HG03571 (cell line): ENCODE results near the gene TAOK2.

Source experiments
- ATAC-seq: cut with Tn5 transposase; IDR thresholded peaks from one replicate; pipeline ENCODE4 v1.9.1; 2021; ENCODE audit not compliant: unreplicated experiment

Gene TAOK2

DNA sequence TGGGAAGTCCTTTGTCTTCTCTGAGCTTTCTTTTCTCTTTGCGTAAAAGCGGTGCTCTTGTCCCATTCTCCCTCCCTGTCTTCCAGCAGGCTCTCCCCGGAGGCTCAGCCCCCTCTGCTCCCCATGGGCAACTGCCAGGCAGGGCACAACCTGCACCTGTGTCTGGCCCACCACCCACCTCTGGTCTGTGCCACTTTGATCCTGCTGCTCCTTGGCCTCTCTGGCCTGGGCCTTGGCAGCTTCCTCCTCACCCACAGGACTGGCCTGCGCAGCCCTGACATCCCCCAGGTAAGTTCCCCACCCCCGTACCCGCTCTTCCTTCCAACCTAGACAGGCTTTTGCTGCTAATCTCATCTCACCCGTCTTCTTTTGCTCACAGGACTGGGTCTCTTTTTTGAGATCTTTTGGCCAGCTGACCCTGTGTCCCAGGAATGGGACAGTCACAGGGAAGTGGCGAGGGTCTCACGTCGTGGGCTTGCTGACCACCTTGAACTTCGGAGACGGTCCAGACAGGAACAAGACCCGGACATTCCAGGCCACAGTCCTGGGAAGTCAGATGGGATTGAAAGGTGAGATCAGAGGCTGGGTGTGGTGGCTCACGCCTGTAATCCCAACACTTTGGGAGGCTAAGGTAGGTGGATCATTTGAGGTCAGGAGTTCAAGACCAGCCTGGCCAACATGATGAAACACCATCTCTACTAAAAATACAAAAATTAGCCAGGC, 10.5 kb upstream of the TAOK2 start:
- no peak for ATAC-seq

DNA sequence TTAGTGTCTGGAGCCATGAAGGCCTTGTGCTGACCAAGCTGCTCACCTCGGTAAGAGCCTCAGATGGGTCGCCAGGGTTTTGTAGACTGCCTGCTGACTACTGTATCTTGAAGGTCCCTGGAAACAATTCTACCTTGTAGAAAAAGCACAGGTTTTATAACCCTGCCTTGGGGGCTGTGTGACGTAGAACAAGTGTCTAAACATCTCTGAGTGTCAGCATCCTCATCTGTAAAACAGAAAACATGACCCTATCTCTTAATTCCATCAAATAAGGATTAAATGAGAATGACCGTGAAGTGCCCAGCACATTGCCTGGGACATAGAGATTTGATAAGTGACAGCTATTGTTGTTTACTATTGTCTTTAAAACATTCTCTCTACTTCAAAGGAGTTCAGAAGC, 5.5 kb upstream of the TAOK2 start:
- no peak for ATAC-seq

DNA sequence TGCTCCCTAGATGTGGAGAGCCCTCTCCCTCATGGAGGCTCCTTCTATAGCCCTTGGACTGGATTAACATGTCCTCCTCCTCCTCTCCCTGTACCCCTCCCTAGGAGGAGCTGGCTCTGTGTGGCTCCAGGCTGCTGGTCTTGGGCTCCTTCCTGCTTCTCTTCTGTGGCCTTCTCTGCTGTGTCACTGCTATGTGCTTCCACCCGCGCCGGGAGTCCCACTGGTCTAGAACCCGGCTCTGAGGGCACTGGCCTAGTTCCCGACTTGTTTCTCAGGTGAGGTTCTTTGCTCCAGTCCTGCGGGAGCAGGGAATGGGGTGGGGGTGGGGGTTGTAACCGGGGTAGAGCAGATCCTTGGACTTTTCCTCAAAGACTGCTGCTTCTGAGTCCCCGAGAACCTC, 2.4 kb upstream of the TAOK2 start:
- no peak for ATAC-seq

DNA sequence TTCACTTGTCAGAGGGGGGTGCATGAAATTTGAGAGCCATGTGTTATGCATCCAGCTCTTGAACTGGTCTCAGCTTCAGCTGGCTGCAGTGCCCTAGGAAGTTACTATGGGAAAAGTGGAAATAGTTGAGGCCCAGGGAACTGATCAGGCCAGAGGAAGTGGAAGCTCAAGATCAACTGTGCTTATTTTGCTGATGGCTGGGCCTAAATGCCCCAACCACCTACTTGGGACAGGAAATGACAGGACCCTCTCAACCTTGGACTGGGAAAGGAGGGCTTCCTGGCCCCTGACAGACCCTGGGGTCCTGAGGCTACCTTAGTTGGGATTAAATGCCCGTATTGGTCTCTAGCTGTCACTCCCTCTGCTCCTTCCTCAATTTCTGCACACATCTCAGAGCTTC, 1.2 kb upstream of the TAOK2 start:
- no peak for ATAC-seq

DNA sequence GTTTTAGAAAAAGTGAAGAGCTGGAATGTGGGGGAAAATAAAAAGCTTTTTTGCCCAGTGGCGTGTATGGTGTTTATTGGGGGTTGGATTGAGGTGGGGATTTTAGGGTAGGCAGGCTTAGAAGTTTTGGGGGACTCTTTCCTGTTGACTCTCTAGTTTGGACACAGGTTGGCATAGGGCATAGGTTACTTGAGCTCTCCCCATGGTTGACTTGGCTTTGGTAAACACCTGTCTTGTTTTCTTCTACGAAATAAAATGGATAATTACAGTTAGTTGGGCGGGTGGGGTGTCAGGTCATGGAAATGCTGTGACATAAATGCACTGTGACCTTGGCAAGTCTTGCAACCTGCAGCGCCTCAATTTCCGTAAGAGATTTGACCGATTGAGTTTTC, 680 bp upstream of the TAOK2 start:
- no peak for ATAC-seq

DNA sequence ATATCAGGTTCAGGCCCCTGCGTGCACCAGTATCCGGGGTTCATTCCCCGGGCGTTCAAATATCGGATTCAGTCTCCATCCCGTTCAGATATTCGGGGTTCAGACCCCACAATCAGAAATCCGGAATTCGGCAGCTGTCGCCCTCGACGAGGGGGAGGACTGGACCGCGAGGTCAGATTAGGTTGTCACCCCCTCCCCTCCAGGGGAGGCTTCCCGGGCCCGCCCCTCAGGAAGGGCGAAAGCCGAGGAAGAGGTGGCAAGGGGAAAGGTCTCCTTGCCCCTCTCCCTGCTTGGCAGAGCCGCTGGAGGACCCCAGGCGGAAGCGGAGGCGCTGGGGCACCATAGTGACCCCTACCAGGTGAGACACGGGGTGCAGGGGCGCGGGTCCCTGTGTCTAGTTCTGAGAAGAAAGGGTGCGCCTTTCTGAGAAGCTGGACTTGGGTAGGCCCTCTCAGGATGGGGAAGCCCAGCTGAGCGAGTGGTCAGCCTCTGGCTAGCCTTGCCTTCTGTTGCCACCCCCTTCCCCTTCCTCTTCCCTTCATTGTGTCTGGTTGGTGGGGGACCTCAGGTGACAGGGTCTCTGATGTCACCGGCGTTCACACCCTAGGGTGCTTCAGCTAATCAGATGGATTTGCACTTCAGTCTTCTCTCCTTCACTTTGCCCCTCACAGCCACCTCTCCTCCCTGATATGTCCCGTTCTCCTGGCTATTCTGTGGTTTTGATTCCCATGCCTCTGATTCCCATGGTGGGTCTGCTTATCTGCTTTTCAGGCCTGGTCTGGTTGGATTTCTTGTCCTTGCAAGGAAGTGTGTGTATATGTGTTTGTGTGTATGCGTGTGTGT, 844 bp downstream of the TAOK2 start:
- peak; percentile 8 for ATAC-seq

DNA sequence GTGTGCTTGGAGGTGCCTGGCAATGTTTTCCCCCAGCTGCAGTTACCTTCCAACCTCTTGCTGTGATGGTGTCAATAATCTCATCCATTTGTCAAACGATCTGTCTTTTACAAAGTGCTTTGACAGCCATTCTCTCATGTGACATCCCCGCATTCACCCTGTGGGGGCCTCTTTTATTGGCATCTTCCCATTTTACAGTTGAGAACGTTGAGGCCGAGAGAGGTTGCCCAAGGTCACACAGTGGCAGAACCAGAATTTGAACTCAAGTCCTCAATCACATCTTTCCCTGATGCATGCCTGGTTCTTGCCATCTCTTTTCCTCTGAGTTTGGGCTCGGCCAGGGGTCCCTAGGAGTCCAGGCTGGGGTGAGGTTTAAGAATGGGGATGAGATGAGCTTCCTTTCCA, 1.5 kb downstream of the TAOK2 start:
- no peak for ATAC-seq

DNA sequence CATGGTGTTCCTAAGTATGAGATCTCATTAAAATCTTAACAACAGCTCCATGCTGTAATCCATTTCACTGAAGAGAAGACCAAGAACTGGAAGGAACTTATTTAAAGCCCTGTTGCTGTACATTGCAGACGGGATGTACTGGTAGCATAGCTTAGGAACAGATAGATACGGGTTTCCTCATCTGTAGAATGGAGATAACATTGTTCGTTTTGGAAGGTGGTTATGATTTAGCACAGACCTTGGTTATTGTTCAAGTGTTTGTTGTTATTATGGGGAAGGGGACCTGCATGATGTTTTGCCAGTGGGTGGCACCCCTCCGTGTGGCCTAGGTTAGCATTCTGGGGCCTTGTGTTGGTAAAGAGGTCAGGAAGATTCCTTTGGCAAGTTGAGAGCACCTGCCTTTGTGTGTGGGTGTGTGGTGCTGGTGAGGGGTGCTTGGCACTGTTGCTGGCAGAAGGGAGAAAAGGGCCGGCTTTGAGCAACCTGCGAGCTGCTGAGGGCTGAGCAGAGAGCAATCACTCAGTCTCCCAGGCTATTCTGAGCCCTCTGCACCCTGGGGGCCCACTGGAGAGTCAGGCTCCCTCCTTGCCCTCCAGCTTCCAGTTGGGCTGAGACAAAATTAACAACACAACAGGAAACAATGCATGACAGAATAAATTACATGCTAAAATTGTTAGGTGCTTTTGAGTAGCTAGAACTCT, 2.3 kb downstream of the TAOK2 start:
- no peak for ATAC-seq

DNA sequence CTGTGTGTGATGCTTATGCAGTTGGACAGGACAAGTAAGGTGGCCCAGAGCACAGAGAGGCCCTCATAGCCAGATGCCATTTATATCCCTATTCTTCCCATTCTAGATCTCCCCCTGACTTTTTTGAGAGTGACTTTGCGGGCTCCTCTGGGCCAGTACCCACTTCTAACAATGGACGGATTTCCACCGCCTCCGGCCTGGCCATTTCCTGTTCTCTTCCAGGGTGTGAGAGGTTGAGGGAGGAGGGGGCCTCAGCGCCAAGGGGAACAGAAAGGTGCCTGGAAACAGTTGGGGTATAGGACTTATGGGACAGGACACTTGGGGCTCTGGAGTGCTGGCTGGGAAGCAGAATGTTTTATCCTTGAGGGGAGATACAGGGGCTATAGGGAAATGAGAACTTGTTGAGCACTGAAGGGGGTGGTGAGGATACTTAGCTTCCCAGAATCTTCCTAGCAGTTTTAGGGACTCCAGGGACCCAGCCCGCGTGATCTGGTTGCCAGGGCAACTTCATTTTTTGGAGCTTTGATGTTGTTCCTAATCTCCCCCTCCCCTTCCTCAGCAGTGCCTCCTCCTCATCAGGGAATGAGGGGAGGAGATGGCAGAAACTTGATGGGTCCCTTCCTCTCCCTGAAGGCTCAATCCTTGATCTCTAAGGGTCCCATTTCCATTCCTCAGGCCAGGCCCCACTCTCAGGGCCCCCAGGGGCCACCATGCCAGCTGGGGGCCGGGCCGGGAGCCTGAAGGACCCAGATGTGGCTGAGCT, 3.6 kb downstream of the TAOK2 start:
- ATAC-seq: no peak

DNA sequence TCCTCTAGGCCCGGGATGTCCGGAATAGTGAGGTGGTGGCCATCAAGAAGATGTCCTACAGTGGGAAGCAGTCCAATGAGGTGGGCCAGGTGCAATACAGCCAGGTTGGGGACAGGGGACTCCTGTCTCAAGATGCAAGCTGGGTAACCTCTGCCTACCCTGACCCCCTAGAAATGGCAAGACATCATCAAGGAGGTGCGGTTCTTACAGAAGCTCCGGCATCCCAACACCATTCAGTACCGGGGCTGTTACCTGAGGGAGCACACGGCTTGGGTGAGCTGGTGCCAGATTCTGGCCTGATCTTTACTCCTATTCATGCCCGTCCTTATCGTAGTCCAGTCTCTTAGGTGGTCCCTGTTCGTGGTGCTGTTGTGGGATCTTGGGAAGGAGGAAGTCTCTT, 4.4 kb downstream of the TAOK2 start:
- no peak for ATAC-seq

DNA sequence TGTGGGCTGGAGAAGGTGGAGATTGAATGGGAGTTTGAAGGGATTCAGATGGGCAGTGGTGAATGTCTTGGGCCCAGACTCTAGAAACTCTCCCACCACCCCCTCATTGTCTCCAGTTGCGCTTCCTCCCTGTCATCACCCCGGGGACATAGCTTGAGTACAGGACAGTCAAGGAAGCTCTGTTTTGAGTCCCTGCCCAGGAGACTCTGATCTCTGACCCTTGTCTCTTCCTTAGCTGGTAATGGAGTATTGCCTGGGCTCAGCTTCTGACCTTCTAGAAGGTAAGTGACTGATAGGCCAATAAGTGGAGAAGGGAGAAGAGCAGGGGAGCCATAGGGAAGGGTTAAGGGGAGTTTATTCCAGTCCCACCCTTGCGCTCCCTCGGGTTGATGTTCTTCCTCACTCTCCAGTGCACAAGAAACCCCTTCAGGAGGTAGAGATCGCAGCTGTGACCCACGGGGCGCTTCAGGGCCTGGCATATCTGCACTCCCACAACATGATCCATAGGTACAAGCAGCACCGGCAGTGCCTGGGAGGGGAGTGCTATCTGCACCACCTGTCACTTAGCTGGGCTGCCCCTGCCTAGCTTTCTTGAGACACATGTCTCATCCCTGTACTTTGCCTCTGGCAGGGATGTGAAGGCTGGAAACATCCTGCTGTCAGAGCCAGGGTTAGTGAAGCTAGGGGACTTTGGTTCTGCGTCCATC, 5.0 kb downstream of the TAOK2 start:
- ATAC-seq: no peak

DNA sequence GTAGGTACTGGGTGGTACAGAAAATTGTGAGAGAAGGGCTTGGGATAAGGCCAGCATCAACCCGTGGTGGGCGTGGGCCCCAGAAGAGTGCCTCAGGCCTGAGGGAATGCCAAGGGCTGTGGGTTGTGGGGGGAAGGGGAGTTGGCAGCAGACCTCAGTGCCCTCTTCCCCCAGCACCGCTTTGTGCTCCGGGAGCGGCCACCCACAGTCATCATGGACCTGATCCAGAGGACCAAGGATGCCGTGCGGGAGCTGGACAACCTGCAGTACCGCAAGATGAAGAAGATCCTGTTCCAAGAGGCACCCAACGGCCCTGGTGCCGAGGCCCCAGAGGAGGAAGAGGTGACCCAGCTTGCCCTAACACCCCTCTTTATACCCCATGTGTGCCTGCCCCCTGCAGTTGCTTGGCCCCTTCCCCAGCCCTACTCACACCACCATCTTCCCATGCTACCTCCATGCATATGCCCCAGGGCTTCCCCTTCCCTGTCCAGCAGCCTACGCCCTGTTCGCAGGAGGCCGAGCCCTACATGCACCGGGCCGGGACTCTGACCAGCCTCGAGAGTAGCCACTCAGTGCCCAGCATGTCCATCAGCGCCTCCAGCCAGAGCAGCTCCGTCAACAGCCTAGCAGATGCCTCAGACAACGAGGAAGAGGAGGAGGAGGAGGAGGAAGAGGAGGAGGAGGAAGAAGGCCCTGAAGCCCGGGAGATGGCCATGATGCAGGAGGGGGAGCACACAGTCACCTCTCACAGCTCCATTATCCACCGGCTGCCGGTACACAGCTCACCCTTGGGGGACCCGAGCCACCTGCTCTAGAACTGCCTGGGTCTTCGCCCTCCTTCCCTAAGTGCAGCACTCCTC, 9.1 kb downstream of the TAOK2 start:
- no peak for ATAC-seq

DNA sequence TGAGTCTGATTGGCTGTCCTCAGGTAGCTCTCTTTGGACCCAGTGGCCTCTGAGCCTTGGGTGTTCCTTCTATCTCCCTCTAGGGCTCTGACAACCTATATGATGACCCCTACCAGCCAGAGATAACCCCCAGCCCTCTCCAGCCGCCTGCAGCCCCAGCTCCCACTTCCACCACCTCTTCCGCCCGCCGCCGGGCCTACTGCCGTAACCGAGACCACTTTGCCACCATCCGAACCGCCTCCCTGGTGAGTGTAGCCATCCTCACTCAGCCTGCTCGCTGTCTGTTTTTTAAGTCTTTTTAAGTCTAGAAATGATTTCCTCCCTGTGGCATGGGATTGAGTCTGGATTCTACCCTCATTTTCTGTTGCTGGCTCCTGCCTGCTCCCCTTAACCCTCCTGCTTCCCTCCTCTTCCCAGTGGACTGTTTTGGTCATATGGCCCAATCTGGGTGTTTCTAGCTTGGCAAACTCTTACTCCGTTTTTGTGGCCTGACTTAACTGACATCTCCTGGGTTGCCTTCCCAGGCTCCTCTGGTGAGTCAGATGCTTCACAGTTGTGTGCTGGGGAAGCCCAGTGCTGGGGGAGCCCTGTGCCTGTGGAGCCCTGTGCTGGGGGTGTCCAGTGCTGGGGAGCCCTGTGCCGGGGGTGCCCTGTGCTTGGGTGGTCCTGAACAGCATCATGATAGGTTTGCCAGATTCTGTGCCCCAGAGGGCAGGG, 9.9 kb downstream of the TAOK2 start:
- no peak for ATAC-seq

DNA sequence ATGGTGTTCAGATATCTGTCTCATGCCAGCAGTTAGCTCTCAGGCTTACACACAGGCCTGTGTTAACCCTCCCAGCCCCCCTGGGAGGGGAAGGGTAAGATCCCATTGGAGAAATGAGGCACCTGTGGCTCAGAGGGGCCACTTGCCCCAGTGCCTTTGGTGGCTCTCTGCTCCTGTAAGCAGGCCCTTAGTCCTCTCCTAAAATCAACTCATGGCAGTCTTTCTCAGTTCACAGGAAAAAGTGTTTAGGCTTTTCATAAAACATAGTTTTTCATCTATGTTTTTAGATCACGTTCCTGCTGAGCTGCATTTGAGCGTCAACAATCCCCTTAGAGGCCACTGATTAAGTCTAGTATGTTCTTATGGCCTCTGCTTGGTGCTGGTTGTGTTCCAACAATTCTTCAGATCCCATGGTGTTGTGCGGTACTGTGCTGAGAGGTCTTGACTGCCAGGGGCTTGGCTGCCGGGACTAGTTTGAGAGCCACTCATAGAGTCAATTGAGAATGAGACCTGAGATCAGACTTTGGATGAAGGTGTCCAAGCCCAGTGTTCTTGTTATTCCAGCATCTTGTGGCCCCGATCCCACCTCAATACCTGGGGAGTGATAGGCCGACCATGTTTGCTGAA, 10.6 kb downstream of the TAOK2 start:
- ATAC-seq: no peak

DNA sequence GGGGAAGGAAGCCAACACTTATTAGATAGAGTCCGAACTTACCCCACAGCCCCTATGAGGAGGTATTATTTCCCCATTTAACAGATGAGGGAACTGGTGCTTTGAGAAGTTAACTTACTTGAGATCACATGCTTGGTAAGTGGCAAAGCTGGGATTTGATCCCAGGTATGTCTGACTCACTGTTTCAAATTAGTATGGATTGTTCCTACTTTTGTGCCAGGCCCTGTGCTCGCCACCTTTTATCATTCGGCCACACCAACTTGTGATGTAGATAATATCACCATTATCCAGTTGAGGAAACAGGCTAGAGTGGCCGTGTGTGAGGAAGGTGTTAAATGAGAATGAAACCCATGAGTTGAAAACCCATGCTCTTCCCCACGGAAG, 11.1 kb downstream of the TAOK2 start:
- no peak for ATAC-seq

DNA sequence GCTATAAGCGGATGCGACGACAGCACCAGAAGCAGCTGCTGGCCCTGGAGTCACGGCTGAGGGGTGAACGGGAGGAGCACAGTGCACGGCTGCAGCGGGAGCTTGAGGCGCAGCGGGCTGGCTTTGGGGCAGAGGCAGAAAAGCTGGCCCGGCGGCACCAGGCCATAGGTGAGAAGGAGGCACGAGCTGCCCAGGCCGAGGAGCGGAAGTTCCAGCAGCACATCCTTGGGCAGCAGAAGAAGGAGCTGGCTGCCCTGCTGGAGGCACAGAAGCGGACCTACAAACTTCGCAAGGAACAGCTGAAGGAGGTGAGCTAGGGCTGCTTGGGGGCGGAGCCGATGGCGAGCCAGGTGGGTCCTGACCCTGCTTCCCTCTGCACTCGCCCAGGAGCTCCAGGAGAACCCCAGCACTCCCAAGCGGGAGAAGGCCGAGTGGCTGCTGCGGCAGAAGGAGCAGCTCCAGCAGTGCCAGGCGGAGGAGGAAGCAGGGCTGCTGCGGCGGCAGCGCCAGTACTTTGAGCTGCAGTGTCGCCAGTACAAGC, 11.7 kb downstream of the TAOK2 start:
- ATAC-seq: no peak

DNA sequence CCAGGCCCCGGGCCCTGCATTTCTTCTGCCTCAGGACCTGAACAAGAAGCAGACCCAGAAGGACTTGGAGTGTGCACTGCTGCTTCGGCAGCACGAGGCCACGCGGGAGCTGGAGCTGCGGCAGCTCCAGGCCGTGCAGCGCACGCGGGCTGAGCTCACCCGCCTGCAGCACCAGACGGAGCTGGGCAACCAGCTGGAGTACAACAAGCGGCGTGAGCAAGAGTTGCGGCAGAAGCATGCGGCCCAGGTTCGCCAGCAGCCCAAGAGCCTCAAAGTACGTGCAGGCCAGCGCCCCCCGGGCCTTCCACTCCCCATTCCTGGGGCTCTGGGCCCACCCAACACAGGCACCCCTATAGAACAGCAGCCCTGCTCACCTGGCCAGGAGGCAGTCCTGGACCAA, 12.6 kb downstream of the TAOK2 start:
- ATAC-seq: no peak

DNA sequence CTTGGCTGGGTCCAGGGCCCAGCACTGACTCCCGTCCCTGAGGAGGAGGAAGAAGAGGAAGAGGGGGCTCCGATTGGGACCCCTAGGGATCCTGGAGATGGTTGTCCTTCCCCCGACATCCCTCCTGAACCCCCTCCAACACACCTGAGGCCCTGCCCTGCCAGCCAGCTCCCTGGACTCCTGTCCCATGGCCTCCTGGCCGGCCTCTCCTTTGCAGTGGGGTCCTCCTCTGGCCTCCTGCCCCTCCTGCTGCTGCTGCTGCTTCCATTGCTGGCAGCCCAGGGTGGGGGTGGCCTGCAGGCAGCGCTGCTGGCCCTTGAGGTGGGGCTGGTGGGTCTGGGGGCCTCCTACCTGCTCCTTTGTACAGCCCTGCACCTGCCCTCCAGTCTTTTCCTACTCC, 13.3 kb downstream of the TAOK2 start:
- no peak for ATAC-seq
